ENCODE results near the gene FCHO2.
A peak's percentile ranks its signal among the peaks of the same experiment; 100 is the strongest.

Gene FCHO2

GRCh38 chr5:73042993-73043392, 87.2 kb downstream of the FCHO2 start:
- no peak for DNase-seq (ENCODE audit: low read depth)
- no peak for TF ChIP-seq CTCF (conservative IDR thresholded peaks at IDR 0.05; ENCODE audit: control insufficient read depth, insufficient read depth, low read depth, low read length)
- no peak overlapping the region for H3K4me3 ChIP-seq (ENCODE audit: control insufficient read depth, low read depth, low read length)

DNA sequence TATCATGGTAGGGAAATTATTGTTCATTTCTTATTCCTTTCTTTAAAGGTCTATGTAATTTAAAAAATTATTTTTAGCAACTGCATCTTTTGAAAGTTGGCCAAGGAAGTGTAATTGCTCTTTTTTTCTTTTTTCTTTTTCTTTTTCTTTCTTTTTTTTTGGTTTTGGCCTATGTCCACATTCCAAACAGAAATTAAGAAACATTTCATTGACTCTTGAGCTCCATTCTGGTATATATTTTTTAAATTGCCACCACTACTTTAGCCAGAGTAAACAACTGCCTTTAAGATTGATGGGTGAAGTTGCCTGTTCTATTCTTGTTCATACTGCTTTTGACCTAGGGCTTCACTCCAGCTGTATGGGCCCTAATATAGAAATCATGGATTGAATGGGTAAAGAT, 88.7 kb downstream of the FCHO2 start:
- no peak overlapping the region for H3K4me3 ChIP-seq (ENCODE audit: control insufficient read depth, low read depth, low read length)
- TF ChIP-seq CTCF (conservative IDR thresholded peaks at IDR 0.05; ENCODE audit: control insufficient read depth, insufficient read depth, low read depth, low read length) = no peak
- no peak for DNase-seq (ENCODE audit: low read depth)

- TF ChIP-seq CTCF (conservative IDR thresholded peaks at IDR 0.05; ENCODE audit: control insufficient read depth, insufficient read depth, low read depth, low read length) = no peak
- no peak overlapping the region for H3K4me3 ChIP-seq (ENCODE audit: control insufficient read depth, low read depth, low read length)
- no peak for DNase-seq (ENCODE audit: low read depth)
Measured at GRCh38 chr5:73045623-73046022, 89.8 kb downstream of the FCHO2 start.

- DNase-seq (ENCODE audit: low read depth) = no peak
- no peak for TF ChIP-seq CTCF (conservative IDR thresholded peaks at IDR 0.05; ENCODE audit: control insufficient read depth, insufficient read depth, low read depth, low read length)
Measured at GRCh38 chr5:73061593-73061992, 105.8 kb downstream of the FCHO2 start.

DNA sequence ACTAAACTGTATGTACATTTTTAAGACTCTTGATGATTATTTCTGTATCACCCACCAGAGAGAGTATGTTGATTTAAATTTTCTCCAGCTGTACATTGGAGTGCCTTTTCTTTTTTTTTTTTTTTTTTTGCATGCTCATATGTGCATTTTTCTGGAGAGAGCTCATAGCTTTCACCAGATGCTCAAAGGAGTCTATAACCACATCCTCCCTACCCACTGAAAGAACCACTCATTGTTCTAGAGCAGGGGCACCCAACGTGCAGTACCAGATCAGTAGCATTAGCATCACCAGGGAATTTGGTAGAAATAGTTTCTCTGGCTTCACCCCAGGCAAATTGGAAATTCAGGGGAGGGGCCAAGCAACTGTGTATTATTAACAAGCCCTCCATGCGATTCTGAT, 110.6 kb downstream of the FCHO2 start:
- TF ChIP-seq CTCF (conservative IDR thresholded peaks at IDR 0.05; ENCODE audit: control insufficient read depth, insufficient read depth, low read depth, low read length) = no peak
- DNase-seq (ENCODE audit: low read depth) = peak; percentile 77
- no peak overlapping the region for H3K4me3 ChIP-seq (ENCODE audit: control insufficient read depth, low read depth, low read length)

More at GRCh38 chr5:73061593-73061992, 105.8 kb downstream of the FCHO2 start:
- H3K4me3 ChIP-seq (ENCODE audit: control insufficient read depth, low read depth, low read length) = no peak overlapping the region

GRCh38 chr5:73067213-73067612, 111.4 kb downstream of the FCHO2 start:
- DNase-seq (ENCODE audit: low read depth) = peak; percentile 1
- no peak for TF ChIP-seq CTCF (conservative IDR thresholded peaks at IDR 0.05; ENCODE audit: control insufficient read depth, insufficient read depth, low read depth, low read length)
- no peak overlapping the region for H3K4me3 ChIP-seq (ENCODE audit: control insufficient read depth, low read depth, low read length)

DNA sequence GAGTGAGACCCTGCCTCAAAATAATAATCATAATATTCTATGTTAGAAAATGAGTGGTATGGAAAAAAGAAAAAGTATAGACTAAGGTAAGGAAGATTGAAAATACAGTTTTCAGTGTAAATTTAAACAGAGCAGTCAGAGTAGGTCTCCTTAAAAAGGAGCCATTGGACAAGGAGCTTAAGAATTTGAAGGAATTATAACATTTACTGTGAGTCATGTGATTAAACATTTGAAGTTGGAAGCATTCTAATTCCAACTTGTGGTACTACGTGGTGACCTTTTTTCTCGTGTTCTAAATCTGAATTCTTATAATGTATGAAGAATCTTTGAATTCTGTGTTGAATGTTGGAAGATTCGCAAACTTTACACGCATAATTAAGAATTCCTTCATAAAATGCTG, 125.3 kb downstream of the FCHO2 start:
- no peak for DNase-seq (ENCODE audit: low read depth)
- no peak for TF ChIP-seq CTCF (conservative IDR thresholded peaks at IDR 0.05; ENCODE audit: control insufficient read depth, insufficient read depth, low read depth, low read length)
- no peak overlapping the region for H3K4me3 ChIP-seq (ENCODE audit: control insufficient read depth, low read depth, low read length)

Data from fibroblast of mammary gland (primary cell).